H9 (cell line): ENCODE data around the gene AP1G2. TPM values are rescaled to one million over a fixed set of nuclear protein-coding genes. Genes with fewer than 3 reads are reported as not detected.
A peak's percentile ranks its signal among the peaks of the same experiment; 100 is the strongest.
"Not testable (repeated sequence)": the region's sequence is repeated elsewhere in the genome, so short reads cannot be mapped to it uniquely, and the experiment has no call there.

Experiments used
- DNase-seq: peaks from one replicate; pipeline ENCODE4 v3.0.0-alpha.2; 2017
- H2AFZ ChIP-seq: one replicate; pipeline ENCODE4 v1.6.1; 2013; ENCODE audit warnings: mild to moderate bottlenecking, low read length, control low read depth, moderate library complexity
- H2AK5ac ChIP-seq: 2 replicates; pipeline ENCODE4 v1.6.1; 2013; ENCODE audit warnings: low read length, control low read depth, mixed read lengths; ENCODE audit not compliant: insufficient read length
- H2BK120ac ChIP-seq: one replicate; pipeline ENCODE4 v1.6.1; 2013; ENCODE audit warnings: low read depth, mild to moderate bottlenecking, low read length, control low read depth, inconsistent platforms; ENCODE audit not compliant: poor library complexity, severe bottlenecking
- H2BK12ac ChIP-seq: 2 replicates; pipeline ENCODE4 v1.6.1; 2013; ENCODE audit warnings: low read length, control low read depth, mixed read lengths, low read depth; ENCODE audit not compliant: insufficient read length
- H2BK15ac ChIP-seq: 2 replicates; pipeline ENCODE4 v1.6.1; 2013; ENCODE audit warnings: low read depth, low read length, control low read depth
- H2BK20ac ChIP-seq: one replicate; pipeline ENCODE4 v1.6.1; 2013; ENCODE audit warnings: low read depth, mild to moderate bottlenecking, low read length, control low read depth, inconsistent platforms; ENCODE audit not compliant: poor library complexity, severe bottlenecking
- H2BK5ac ChIP-seq: 2 replicates; pipeline ENCODE4 v1.6.1; 2013; ENCODE audit warnings: low read length, control low read depth, mixed read lengths; ENCODE audit not compliant: insufficient read length
- H3K14ac ChIP-seq: 2 replicates; pipeline ENCODE4 v1.6.1; 2013; ENCODE audit warnings: low read length, control low read depth; ENCODE audit not compliant: insufficient read depth
- H3K18ac ChIP-seq: 2 replicates; pipeline ENCODE4 v1.6.1; 2013; ENCODE audit warnings: low read depth, mild to moderate bottlenecking, mixed read lengths, low read length, control low read depth; ENCODE audit not compliant: insufficient read length
- H3K23ac ChIP-seq: 2 replicates; pipeline ENCODE4 v1.6.1; 2013; ENCODE audit warnings: low read length, control low read depth, mixed read lengths, low read depth; ENCODE audit not compliant: insufficient read length
- H3K23me2 ChIP-seq: 2 replicates; pipeline ENCODE4 v1.6.1; 2013; ENCODE audit warnings: low read depth, mild to moderate bottlenecking, mixed read lengths, low read length, control low read depth; ENCODE audit not compliant: insufficient read length, poor library complexity, severe bottlenecking
- H3K27ac ChIP-seq: 2 replicates; pipeline ENCODE4 v1.5.1; 2013; ENCODE audit warnings: low read length, control low read depth, mixed read lengths, low read depth; ENCODE audit not compliant: insufficient read length
- H3K27me3 ChIP-seq: 2 replicates; pipeline ENCODE4 v1.6.1; 2013; ENCODE audit warnings: low read length, control low read depth, inconsistent platforms; ENCODE audit not compliant: insufficient read depth
- H3K4ac ChIP-seq: 2 replicates; pipeline ENCODE4 v1.6.1; 2013; ENCODE audit warnings: low read depth, mild to moderate bottlenecking, control low read depth, inconsistent platforms, low read length, moderate library complexity
- H3K4me1 ChIP-seq: 2 replicates; pipeline ENCODE4 v1.6.1; 2013; ENCODE audit warnings: low read length, control low read depth, inconsistent platforms; ENCODE audit not compliant: insufficient read depth
- H3K4me2 ChIP-seq: 2 replicates; pipeline ENCODE4 v1.6.1; 2013; ENCODE audit warnings: low read length, control low read depth, mixed read lengths; ENCODE audit not compliant: insufficient read length, insufficient read depth
- H3K56ac ChIP-seq: 2 replicates; pipeline ENCODE4 v1.6.1; 2013; ENCODE audit warnings: low read depth, mild to moderate bottlenecking, mixed read lengths, low read length, control low read depth; ENCODE audit not compliant: insufficient read length
- H3K79me1 ChIP-seq: 2 replicates; pipeline ENCODE4 v1.6.1; 2013; ENCODE audit warnings: low read depth, mild to moderate bottlenecking, moderate library complexity, low read length, control low read depth, inconsistent platforms; ENCODE audit not compliant: insufficient read depth, poor library complexity, severe bottlenecking
- H3K79me2 ChIP-seq: 2 replicates; pipeline ENCODE4 v1.6.1; 2013; ENCODE audit warnings: low read length, control low read depth, inconsistent platforms; ENCODE audit not compliant: insufficient read depth
- H3K9ac ChIP-seq: 2 replicates; pipeline ENCODE4 v1.6.1; 2013; ENCODE audit warnings: low read length, control low read depth, mixed read lengths; ENCODE audit not compliant: insufficient read length; ENCODE audit errors: extremely low read depth
- H3K9me3 ChIP-seq: one replicate; pipeline ENCODE4 v1.6.1; 2013; ENCODE audit warnings: low read depth, low read length, inconsistent platforms; ENCODE audit not compliant: control insufficient read depth
- H3T11ph ChIP-seq: one replicate; pipeline ENCODE4 v1.6.1; 2013; ENCODE audit warnings: mild to moderate bottlenecking, low read length, control low read depth, inconsistent platforms
- H4K20me1 ChIP-seq: one replicate; pipeline ENCODE4 v1.6.1; 2013; ENCODE audit not compliant: control insufficient read depth, insufficient read length, insufficient read depth
- H4K5ac ChIP-seq: 2 replicates; pipeline ENCODE4 v1.6.1; 2013; ENCODE audit warnings: low read depth, mild to moderate bottlenecking, mixed read lengths, low read length, control low read depth; ENCODE audit not compliant: insufficient read length
- H4K8ac ChIP-seq: replicated peaks from 2 replicates; pipeline ENCODE4 v1.6.1; 2013; ENCODE audit warnings: low read length, control low read depth, mixed read lengths, low read depth; ENCODE audit not compliant: insufficient read length
- H4K91ac ChIP-seq: 2 replicates; pipeline ENCODE4 v1.6.1; 2013; ENCODE audit warnings: low read depth, mild to moderate bottlenecking, moderate library complexity, mixed read lengths, low read length, control low read depth; ENCODE audit not compliant: insufficient read length
- H3K27ac Mint-ChIP-seq, 3 experiments: 2 replicates in 2 of 3; 3 replicates in 1 of 3; pipeline ENCODE4 v1.8.0; 2020 to 2021; ENCODE audit warnings: mixed read lengths in 3 of 3, mild to moderate bottlenecking in 1 of 3, moderate library complexity in 1 of 3
- H3K27me3 Mint-ChIP-seq: 2 replicates; pipeline ENCODE4 v1.8.0; 2021; ENCODE audit warnings: low read depth, mild to moderate bottlenecking, moderate library complexity, mixed read lengths
- H3K36me3 Mint-ChIP-seq, 3 experiments: 2 replicates in 2 of 3; 3 replicates in 1 of 3; pipeline ENCODE4 v1.8.0; 2020 to 2021; ENCODE audit warnings: low read depth in 3 of 3, mixed read lengths in 3 of 3; ENCODE audit not compliant: insufficient read depth in 1 of 3
- H3K4me1 Mint-ChIP-seq, 2 experiments: 2 replicates each; pipeline ENCODE4 v1.8.0; 2020; ENCODE audit warnings: mixed read lengths in 2 of 2
- H3K4me3 Mint-ChIP-seq, 2 experiments: 2 replicates in 1 of 2; 3 replicates in 1 of 2; pipeline ENCODE4 v1.8.0; 2020 to 2021; ENCODE audit warnings: mild to moderate bottlenecking in 2 of 2, mixed read lengths in 2 of 2, moderate library complexity in 1 of 2
- H3K9me3 Mint-ChIP-seq, 2 experiments: 2 replicates in 1 of 2; 3 replicates in 1 of 2; pipeline ENCODE4 v1.8.0; 2020; ENCODE audit warnings: mild to moderate bottlenecking in 2 of 2, mixed read lengths in 2 of 2, moderate library complexity in 1 of 2
- WGBS: extraction: QIAGEN DNeasy Blood & Tissue Kit; methylation state at CpG from one replicate; pipeline ENCODE4 v1.1.7; 2013; ENCODE audit warnings: missing lambda C conversion rate, low lambda C conversion rate, mixed read lengths; ENCODE audit not compliant: insufficient read length; ENCODE audit errors: extremely low coverage; 5-methylcytosine and 5-hydroxymethylcytosine counted together
- total RNA-seq: library from RNA; stranded (reverse); gene quantifications from 2 replicates; pipeline ENCODE4 v1.2.1, GENCODE V29; 2021
- TF ChIP-seq, protein P1 (sequence below): fragments of 200-600 bp; sonication (generic); conservative IDR thresholded peaks from 3 replicates; pipeline ENCODE4 v1.8.0; 2021; ENCODE audit warnings: antibody characterized with exemption, mild to moderate bottlenecking

Gene AP1G2
- total RNA-seq, 1 experiment from 2014 or later = 107 TPM

DNA sequence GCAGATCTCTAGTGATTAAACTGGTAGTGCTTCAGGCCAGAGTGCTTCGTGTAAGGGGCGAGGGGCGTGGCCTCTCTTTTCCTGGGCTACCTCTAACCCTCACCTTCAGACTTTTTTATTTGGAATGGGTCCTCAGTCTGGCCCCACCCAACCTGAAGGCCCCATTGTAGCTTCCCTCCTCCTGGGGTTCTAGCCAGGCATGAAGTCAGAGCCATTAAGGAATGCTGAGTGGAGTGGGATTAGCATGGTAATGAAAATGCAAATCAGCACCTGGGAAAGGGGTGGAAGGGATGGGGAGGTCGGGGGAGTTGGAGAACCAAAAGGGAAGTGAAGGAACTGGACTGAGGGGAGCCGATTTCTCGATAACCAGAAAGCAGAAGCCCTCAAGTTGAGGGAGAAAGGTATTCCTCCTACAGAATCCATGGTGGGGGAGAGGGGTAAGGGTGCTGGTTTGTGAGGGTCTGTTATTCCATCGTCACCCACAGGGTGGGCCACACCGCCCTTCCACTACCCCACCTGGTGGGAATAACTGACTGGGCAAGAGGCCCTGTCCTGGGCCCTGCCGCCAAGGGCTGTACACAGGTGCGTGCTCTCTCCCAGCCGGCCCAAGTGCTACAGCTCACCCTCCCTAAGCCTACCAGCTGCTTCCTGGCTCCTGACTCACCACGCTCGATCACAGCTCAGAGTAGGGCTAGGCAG, 30.1 kb downstream of the AP1G2 start:
- Histone ChIP-seq H3K9ac (peak overlapping the region; percentile 84), H3K27ac (peak overlapping the region; percentile 96), H2BK120ac (peak overlapping the region; percentile 1), H3T11ph (peak overlapping the region; percentile 68), H2BK5ac (peak overlapping the region; percentile 73), H3K27me3 (no peaks in the 10 kb centered on the region), H3K4me1 (peaks cover 18% of the 10 kb centered on the region; the same call in 1 of the 2 replicates), H3K4me2 (peak overlapping the region; percentile 89), H3K56ac (peak overlapping the region; percentile 76), H4K5ac (peak overlapping the region; percentile 23), H2BK12ac (peak overlapping the region; percentile 4), H4K20me1 (no peaks in the 10 kb centered on the region), H4K8ac (peak overlapping the region; percentile 26), H3K23me2 (peaks cover 19% of the 10 kb centered on the region), H3K79me2 (no peaks in the 10 kb centered on the region), H2AFZ (no peak overlapping the region), H3K14ac (peak overlapping the region; percentile 54), H3K23ac (no peak overlapping the region), H2BK20ac (no peak overlapping the region), H3K79me1 (no peaks in the 10 kb centered on the region), H2AK5ac (peak overlapping the region; percentile 10), H3K4ac (no peak overlapping the region; the same call in 1 of the 2 replicates), H3K9me3 (no peaks in the 10 kb centered on the region), H3K18ac (peak overlapping the region; percentile 69), H2BK15ac (no peak overlapping the region), H4K91ac (peak overlapping the region; percentile 18)
- Mint-ChIP-seq H3K9me3 (no peaks in the 10 kb centered on the region; a peak in 1 of 5 replicates), H3K27ac (peak overlapping the region; percentile 98 to 99 (median 99)), H3K4me1 (peaks cover 53 to 54% of the 10 kb centered on the region in 2 experiments), H3K27me3 (no peaks in the 10 kb centered on the region), H3K4me3 (peak overlapping the region; percentile 80 to 89), H3K36me3 (peaks cover 27 to 36% (median 36%) of the 10 kb centered on the region in 3 experiments; a peak in 6 of 7 replicates)
- WGBS = no CpG with 5 or more reads among the region's 13 CpGs
- TF ChIP-seq, protein P1, sequence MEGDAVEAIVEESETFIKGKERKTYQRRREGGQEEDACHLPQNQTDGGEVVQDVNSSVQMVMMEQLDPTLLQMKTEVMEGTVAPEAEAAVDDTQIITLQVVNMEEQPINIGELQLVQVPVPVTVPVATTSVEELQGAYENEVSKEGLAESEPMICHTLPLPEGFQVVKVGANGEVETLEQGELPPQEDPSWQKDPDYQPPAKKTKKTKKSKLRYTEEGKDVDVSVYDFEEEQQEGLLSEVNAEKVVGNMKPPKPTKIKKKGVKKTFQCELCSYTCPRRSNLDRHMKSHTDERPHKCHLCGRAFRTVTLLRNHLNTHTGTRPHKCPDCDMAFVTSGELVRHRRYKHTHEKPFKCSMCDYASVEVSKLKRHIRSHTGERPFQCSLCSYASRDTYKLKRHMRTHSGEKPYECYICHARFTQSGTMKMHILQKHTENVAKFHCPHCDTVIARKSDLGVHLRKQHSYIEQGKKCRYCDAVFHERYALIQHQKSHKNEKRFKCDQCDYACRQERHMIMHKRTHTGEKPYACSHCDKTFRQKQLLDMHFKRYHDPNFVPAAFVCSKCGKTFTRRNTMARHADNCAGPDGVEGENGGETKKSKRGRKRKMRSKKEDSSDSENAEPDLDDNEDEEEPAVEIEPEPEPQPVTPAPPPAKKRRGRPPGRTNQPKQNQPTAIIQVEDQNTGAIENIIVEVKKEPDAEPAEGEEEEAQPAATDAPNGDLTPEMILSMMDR = peak; percentile 40; the same call in 2 of the 3 replicates
- DNase-seq = peak; percentile 95

- H4K5ac ChIP-seq, H3K14ac ChIP-seq, H2BK120ac ChIP-seq, H2AFZ ChIP-seq, H3K23ac ChIP-seq, H3K9me3 ChIP-seq, H3K56ac ChIP-seq, H4K8ac ChIP-seq, H2BK15ac ChIP-seq, H3K27me3 ChIP-seq, H2BK5ac ChIP-seq, H4K91ac ChIP-seq, H3K79me1 ChIP-seq, DNase-seq, H2BK20ac ChIP-seq, H2AK5ac ChIP-seq, H3K9me3 Mint-ChIP-seq, H3K79me2 ChIP-seq, H3T11ph ChIP-seq, H3K4ac ChIP-seq, H4K20me1 ChIP-seq, H3K27me3 Mint-ChIP-seq, H2BK12ac ChIP-seq: not testable (repeated sequence)
- Histone ChIP-seq H3K9ac (peak overlapping the region; percentile 40), H3K4me2 (peak overlapping the region; percentile 89), H3K4me1 (peaks cover 14% of the 10 kb centered on the region; the same call in 1 of the 2 replicates), H3K18ac (peak overlapping the region; percentile 28), H3K27ac (peak overlapping the region; percentile 96), H3K23me2 (peaks cover 19% of the 10 kb centered on the region)
- Mint-ChIP-seq H3K4me3 (peak overlapping the region; percentile 80 to 89), H3K27ac (peak overlapping the region; percentile 98 to 99 (median 99)), H3K4me1 (peaks cover 48 to 49% of the 10 kb centered on the region in 2 experiments), H3K36me3 (peaks cover 29 to 36% (median 36%) of the 10 kb centered on the region in 3 experiments; a peak in 6 of 7 replicates)
- WGBS = no CpG with 5 or more reads among the region's 6 CpGs
Measured at GRCh38 chr14:23536906-23537305, 30.7 kb downstream of the AP1G2 start.
